T-helper 2 cell treated with Interferon-gamma antibody and Interleukin-4, amounts not matched to agents 5 μg/mL and 100 μg/mL, for 36 hours (primary cell): ENCODE measurements around the gene PTTG1IP.

ENCODE experiments used
- DNase-seq: peaks from one replicate; pipeline ENCODE4 v3.0.0; 2021; ENCODE audit warnings: low spot score
- H3K27ac Mint-ChIP-seq: one replicate; pipeline ENCODE4 v1.8.0; 2021; ENCODE audit warnings: mild to moderate bottlenecking, mixed read lengths
- H3K27me3 Mint-ChIP-seq: one replicate; pipeline ENCODE4 v1.8.0; 2021; ENCODE audit warnings: low read depth, mixed read lengths
- H3K36me3 Mint-ChIP-seq: one replicate; pipeline ENCODE4 v1.8.0; 2021; ENCODE audit warnings: low read depth, mixed read lengths
- H3K4me1 Mint-ChIP-seq: one replicate; pipeline ENCODE4 v1.8.0; 2021; ENCODE audit warnings: low read depth, mixed read lengths
- H3K4me3 Mint-ChIP-seq: one replicate; pipeline ENCODE4 v1.8.0; 2022; ENCODE audit warnings: mild to moderate bottlenecking, moderate library complexity, mixed read lengths
- H3K9me3 Mint-ChIP-seq: one replicate; pipeline ENCODE4 v1.8.0; 2021; ENCODE audit warnings: mixed read lengths

The PTTG1IP gene

GRCh38 chr21:44805859-44806258 lies 67.6 kb downstream of the PTTG1IP start:
- peaks cover 19% of the 10 kb centered on the region for H3K4me1 Mint-ChIP-seq
- H3K36me3 Mint-ChIP-seq = peaks cover 53% of the 10 kb centered on the region
- H3K9me3 Mint-ChIP-seq = no peaks in the 10 kb centered on the region
- H3K27me3 Mint-ChIP-seq = no peaks in the 10 kb centered on the region
- no peak for DNase-seq
- no peak overlapping the region for H3K27ac Mint-ChIP-seq
- H3K4me3 Mint-ChIP-seq = no peak overlapping the region

- no peak for DNase-seq
- no peaks in the 10 kb centered on the region for H3K27me3 Mint-ChIP-seq
- H3K4me3 Mint-ChIP-seq = no peak overlapping the region
- peaks cover 24% of the 10 kb centered on the region for H3K4me1 Mint-ChIP-seq
- H3K27ac Mint-ChIP-seq = no peak overlapping the region
- H3K36me3 Mint-ChIP-seq = peaks cover 52% of the 10 kb centered on the region
- H3K9me3 Mint-ChIP-seq = no peaks in the 10 kb centered on the region
These were observed 68.3 kb downstream of the PTTG1IP start for GRCh38 chr21:44805226-44805625.

- Mint-ChIP-seq H3K27ac (no peak overlapping the region), H3K4me1 (peaks cover 26% of the 10 kb centered on the region), H3K36me3 (peaks cover 51% of the 10 kb centered on the region), H3K27me3 (no peaks in the 10 kb centered on the region), H3K4me3 (no peak overlapping the region), H3K9me3 (no peaks in the 10 kb centered on the region)
- DNase-seq = no peak
These were observed 68.7 kb downstream of the PTTG1IP start for GRCh38 chr21:44804762-44805161.

- peaks cover 50% of the 10 kb centered on the region for H3K36me3 Mint-ChIP-seq
- H3K27me3 Mint-ChIP-seq = no peaks in the 10 kb centered on the region
- no peaks in the 10 kb centered on the region for H3K9me3 Mint-ChIP-seq
- peaks cover 31% of the 10 kb centered on the region for H3K4me1 Mint-ChIP-seq
- H3K4me3 Mint-ChIP-seq = peak overlapping the region; percentile 33
- DNase-seq = no peak
- no peak overlapping the region for H3K27ac Mint-ChIP-seq
These were observed 69.8 kb downstream of the PTTG1IP start for GRCh38 chr21:44803651-44804050.

- peaks cover 57% of the 10 kb centered on the region for H3K36me3 Mint-ChIP-seq
- peak overlapping the region; percentile 89 for H3K4me3 Mint-ChIP-seq
- no peak for DNase-seq
- H3K4me1 Mint-ChIP-seq = peaks cover 33% of the 10 kb centered on the region
- H3K27me3 Mint-ChIP-seq = no peaks in the 10 kb centered on the region
- peak overlapping the region; percentile 90 for H3K27ac Mint-ChIP-seq
- H3K9me3 Mint-ChIP-seq = no peaks in the 10 kb centered on the region
These were observed 70.9 kb downstream of the PTTG1IP start for GRCh38 chr21:44802396-44803153.

GRCh38 chr21:44801468-44802395 lies 71.8 kb downstream of the PTTG1IP start, which contains the start of gene UBE2G2:
TSS of gene UBE2G2 (minus strand) at chr21:44801820. CDS start at chr21:44801748, 72 bp downstream.
- peaks cover 36% of the 10 kb centered on the region for H3K4me1 Mint-ChIP-seq
- no peaks in the 10 kb centered on the region for H3K27me3 Mint-ChIP-seq
- peak within 1 kb of the TSS; percentile 90 for H3K27ac Mint-ChIP-seq
- peak within 1 kb of the TSS; percentile 100 for H3K4me3 Mint-ChIP-seq
- H3K36me3 Mint-ChIP-seq = peaks cover 54% of the 10 kb centered on the region
- DNase-seq = peak; percentile 89
- no peaks in the 10 kb centered on the region for H3K9me3 Mint-ChIP-seq

GRCh38 chr21:44800971-44801467 lies 72.5 kb downstream of the PTTG1IP start:
- H3K27ac Mint-ChIP-seq = peak overlapping the region; percentile 89

GRCh38 chr21:44800103-44800502 lies 73.4 kb downstream of the PTTG1IP start:
- Mint-ChIP-seq H3K36me3 (peaks cover 50% of the 10 kb centered on the region), H3K27ac (no peak overlapping the region)

More at GRCh38 chr21:44800971-44801467, 72.5 kb downstream of the PTTG1IP start:
- no peak for DNase-seq
- Mint-ChIP-seq H3K4me3 (peak overlapping the region; percentile 100), H3K27me3 (no peaks in the 10 kb centered on the region), H3K9me3 (no peaks in the 10 kb centered on the region), H3K36me3 (peaks cover 57% of the 10 kb centered on the region), H3K4me1 (peaks cover 37% of the 10 kb centered on the region)

GRCh38 chr21:44799646-44800045 lies 73.8 kb downstream of the PTTG1IP start:
- H3K27ac Mint-ChIP-seq = no peak overlapping the region
- H3K4me3 Mint-ChIP-seq = peak overlapping the region; percentile 100
- no peak for DNase-seq
- H3K36me3 Mint-ChIP-seq = peaks cover 46% of the 10 kb centered on the region
- H3K9me3 Mint-ChIP-seq = no peaks in the 10 kb centered on the region
- peaks cover 37% of the 10 kb centered on the region for H3K4me1 Mint-ChIP-seq
- no peaks in the 10 kb centered on the region for H3K27me3 Mint-ChIP-seq

More at GRCh38 chr21:44800103-44800502, 73.4 kb downstream of the PTTG1IP start:
- no peak for DNase-seq
- Mint-ChIP-seq H3K4me3 (peak overlapping the region; percentile 100), H3K4me1 (peaks cover 37% of the 10 kb centered on the region), H3K9me3 (no peaks in the 10 kb centered on the region), H3K27me3 (no peaks in the 10 kb centered on the region)
